ENCODE data around the gene ZSCAN12. TPM values are rescaled to one million over a fixed set of nuclear protein-coding genes. Genes with fewer than 3 reads are reported as not detected.

The ZSCAN12 gene
- total RNA-seq, 1 experiment from 2014 or later: 0.81 TPM

DNA sequence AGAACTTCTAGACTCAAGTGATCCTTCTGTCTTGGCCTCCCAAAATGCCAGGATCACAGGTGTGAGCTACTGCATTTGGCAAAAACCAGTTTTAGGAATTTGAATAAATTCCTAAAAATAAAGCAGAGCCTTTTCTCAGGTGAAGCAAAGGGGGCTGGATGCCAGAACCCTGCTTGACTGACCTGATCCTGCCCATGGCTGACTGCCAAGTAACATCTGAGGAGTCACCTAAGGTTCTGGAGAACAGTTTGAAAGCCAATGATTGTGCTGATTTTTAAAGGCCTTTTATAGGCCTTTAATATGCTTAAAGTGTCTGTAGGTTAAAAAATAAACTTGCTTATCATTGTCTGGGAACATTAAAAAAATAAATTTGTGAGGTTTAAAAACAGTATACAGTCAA, 14.1 kb upstream of the ZSCAN12 start:
- H3K27ac ChIP-seq (ENCODE audit: low read depth, low read length): no peak overlapping the region
- no peak overlapping the region for H3K4me2 ChIP-seq (ENCODE audit: low read length)
- no peak overlapping the region for H2AFZ ChIP-seq (ENCODE audit: low read depth, low read length, poor library complexity, severe bottlenecking)
- intact Hi-C loops (cut with micrococcal nuclease): no loop called here
- no peaks in the 10 kb centered on the region for H3K4me1 ChIP-seq (ENCODE audit: control insufficient read depth in 1 of 2, insufficient read depth in 2 of 2, low read length in 2 of 2)
- H3K36me3 ChIP-seq (ENCODE audit: control insufficient read depth in 1 of 2, insufficient read depth in 2 of 2, low read length in 2 of 2): no peaks in the 10 kb centered on the region
- H3K9me2 ChIP-seq (ENCODE audit: insufficient read depth): no peaks in the 10 kb centered on the region; the same call in 1 of the 2 replicates
- ChIA-PET RAD21 (ENCODE audit: low non-redundant PET in 1 of 2, low total read pairs in 2 of 2, uncharacterized antibody in 2 of 2, unreplicated experiment in 2 of 2) (no interaction called here), POLR2A (no interaction called here), CTCF (no interaction called here)
- H3K27me3 ChIP-seq (ENCODE audit: insufficient read depth, low read length): no peaks in the 10 kb centered on the region
- ATAC-seq: no peak
- H3K9me3 ChIP-seq (ENCODE audit: control insufficient read depth in 1 of 2, insufficient read depth in 1 of 2, low read depth in 1 of 2, low read length in 2 of 2): no peaks in the 10 kb centered on the region
- no TSS peak for BruUV-seq (replicated peaks)
- no peaks in the 10 kb centered on the region for H4K20me1 ChIP-seq (ENCODE audit: insufficient read depth)
- no peak for DNase-seq (ENCODE audit: low read depth, low spot score)
- TF ChIP-seq SIN3A (IDR thresholded peaks at IDR 0.05; ENCODE audit: low read depth) (no peak), EGR1 (IDR thresholded peaks at IDR 0.05; ENCODE audit: low read depth) (no peak), EZH2 (IDR thresholded peaks at IDR 0.05) (no peak), EZH2phosphoT487 (IDR thresholded peaks at IDR 0.05; ENCODE audit: borderline replicate concordance) (no peak), POLR2AphosphoS5 (IDR thresholded peaks at IDR 0.05; ENCODE audit: low read depth, low read length) (no peak), SP1 (IDR thresholded peaks at IDR 0.05; ENCODE audit: low read depth) (no peak), CBX3 (IDR thresholded peaks at IDR 0.05; ENCODE audit: low read depth) (no peak), ZFX (IDR thresholded peaks at IDR 0.05) (no peak), TCF7L2 (IDR thresholded peaks at IDR 0.05; ENCODE audit: borderline replicate concordance, extremely low read depth, insufficient read depth, insufficient read length) (no peak), JUND (IDR thresholded peaks at IDR 0.05) (no peak), SRF (IDR thresholded peaks at IDR 0.05; ENCODE audit: low read depth) (no peak), YY1 (IDR thresholded peaks at IDR 0.05; ENCODE audit: extremely low read depth, insufficient replicate concordance, low read depth, low read length) (no peak), POLR2A (IDR thresholded peaks at IDR 0.05; ENCODE audit: borderline replicate concordance, extremely low read depth, insufficient read depth, insufficient read length) (no peak), ELF1 (IDR thresholded peaks at IDR 0.05; ENCODE audit: borderline replicate concordance, low read depth) (no peak), CEBPB (IDR thresholded peaks at IDR 0.05; ENCODE audit: low read depth) (no peak)
- no peak overlapping the region for H3K4me3 ChIP-seq (replicated peaks in 1 of 2; ENCODE audit: low read depth in 1 of 2, low read length in 2 of 2)
- H3K9ac ChIP-seq (ENCODE audit: low read length): no peak overlapping the region
- no peaks in the 10 kb centered on the region for H3K79me2 ChIP-seq (ENCODE audit: insufficient read depth, low read length)

DNA sequence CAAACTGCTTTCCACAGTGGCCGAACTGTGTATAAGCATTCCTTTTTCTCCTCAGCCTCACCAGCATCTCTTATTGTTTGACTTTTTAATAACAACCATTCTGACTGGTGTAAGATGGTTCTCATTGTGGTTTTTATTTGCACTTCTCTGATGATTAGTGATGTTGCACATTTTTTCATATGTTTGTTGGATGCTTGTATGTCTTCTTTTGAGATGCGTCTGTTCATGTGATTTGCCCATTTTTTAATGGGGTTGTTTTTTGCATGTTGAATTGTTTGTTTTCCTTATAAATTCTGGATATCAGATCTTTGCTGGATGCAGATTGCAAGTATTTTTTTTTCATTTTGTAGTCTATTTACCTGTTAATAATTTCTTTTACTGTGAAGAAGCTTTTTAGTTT, 11.2 kb upstream of the ZSCAN12 start:
- ChIA-PET POLR2A (no interaction called here), CTCF (no interaction called here), RAD21 (ENCODE audit: low non-redundant PET in 1 of 2, low total read pairs in 2 of 2, uncharacterized antibody in 2 of 2, unreplicated experiment in 2 of 2) (no interaction called here)
- DNase-seq (ENCODE audit: low read depth, low spot score): no peak
- Histone ChIP-seq H3K9ac (ENCODE audit: low read length) (no peak overlapping the region), H3K27ac (ENCODE audit: low read depth, low read length) (no peak overlapping the region), H2AFZ (ENCODE audit: low read depth, low read length, poor library complexity, severe bottlenecking) (no peak overlapping the region), H3K4me2 (ENCODE audit: low read length) (no peak overlapping the region), H3K9me2 (ENCODE audit: insufficient read depth) (no peaks in the 10 kb centered on the region; the same call in 1 of the 2 replicates), H3K4me3 (replicated peaks in 1 of 2; ENCODE audit: low read depth in 1 of 2, low read length in 2 of 2) (no peak overlapping the region), H3K9me3 (ENCODE audit: control insufficient read depth in 1 of 2, insufficient read depth in 1 of 2, low read depth in 1 of 2, low read length in 2 of 2) (no peaks in the 10 kb centered on the region), H4K20me1 (ENCODE audit: insufficient read depth) (no peaks in the 10 kb centered on the region), H3K27me3 (ENCODE audit: insufficient read depth, low read length) (no peaks in the 10 kb centered on the region), H3K79me2 (ENCODE audit: insufficient read depth, low read length) (no peaks in the 10 kb centered on the region), H3K4me1 (ENCODE audit: control insufficient read depth in 1 of 2, insufficient read depth in 2 of 2, low read length in 2 of 2) (no peaks in the 10 kb centered on the region), H3K36me3 (ENCODE audit: control insufficient read depth in 1 of 2, insufficient read depth in 2 of 2, low read length in 2 of 2) (no peaks in the 10 kb centered on the region)
- no peak for ATAC-seq
- no TSS peak for BruUV-seq (replicated peaks)
- intact Hi-C loops (cut with micrococcal nuclease): no loop called here
- no peak for TF ChIP-seq SP1 (IDR thresholded peaks at IDR 0.05; ENCODE audit: low read depth)
- TF ChIP-seq, protein P1, sequence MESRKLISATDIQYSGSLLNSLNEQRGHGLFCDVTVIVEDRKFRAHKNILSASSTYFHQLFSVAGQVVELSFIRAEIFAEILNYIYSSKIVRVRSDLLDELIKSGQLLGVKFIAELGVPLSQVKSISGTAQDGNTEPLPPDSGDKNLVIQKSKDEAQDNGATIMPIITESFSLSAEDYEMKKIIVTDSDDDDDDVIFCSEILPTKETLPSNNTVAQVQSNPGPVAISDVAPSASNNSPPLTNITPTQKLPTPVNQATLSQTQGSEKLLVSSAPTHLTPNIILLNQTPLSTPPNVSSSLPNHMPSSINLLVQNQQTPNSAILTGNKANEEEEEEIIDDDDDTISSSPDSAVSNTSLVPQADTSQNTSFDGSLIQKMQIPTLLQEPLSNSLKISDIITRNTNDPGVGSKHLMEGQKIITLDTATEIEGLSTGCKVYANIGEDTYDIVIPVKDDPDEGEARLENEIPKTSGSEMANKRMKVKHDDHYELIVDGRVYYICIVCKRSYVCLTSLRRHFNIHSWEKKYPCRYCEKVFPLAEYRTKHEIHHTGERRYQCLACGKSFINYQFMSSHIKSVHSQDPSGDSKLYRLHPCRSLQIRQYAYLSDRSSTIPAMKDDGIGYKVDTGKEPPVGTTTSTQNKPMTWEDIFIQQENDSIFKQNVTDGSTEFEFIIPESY (IDR thresholded peaks at IDR 0.05; ENCODE audit: extremely low read depth, insufficient replicate concordance, low read length): no peak
- no peak for TF ChIP-seq RAD21 (IDR thresholded peaks at IDR 0.05; ENCODE audit: low read depth)
- no peak for TF ChIP-seq CBX3 (IDR thresholded peaks at IDR 0.05; ENCODE audit: low read depth)
- TF ChIP-seq, protein P2, sequence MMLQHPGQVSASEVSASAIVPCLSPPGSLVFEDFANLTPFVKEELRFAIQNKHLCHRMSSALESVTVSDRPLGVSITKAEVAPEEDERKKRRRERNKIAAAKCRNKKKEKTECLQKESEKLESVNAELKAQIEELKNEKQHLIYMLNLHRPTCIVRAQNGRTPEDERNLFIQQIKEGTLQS (IDR thresholded peaks at IDR 0.05): no peak
- TF ChIP-seq, protein P3, sequence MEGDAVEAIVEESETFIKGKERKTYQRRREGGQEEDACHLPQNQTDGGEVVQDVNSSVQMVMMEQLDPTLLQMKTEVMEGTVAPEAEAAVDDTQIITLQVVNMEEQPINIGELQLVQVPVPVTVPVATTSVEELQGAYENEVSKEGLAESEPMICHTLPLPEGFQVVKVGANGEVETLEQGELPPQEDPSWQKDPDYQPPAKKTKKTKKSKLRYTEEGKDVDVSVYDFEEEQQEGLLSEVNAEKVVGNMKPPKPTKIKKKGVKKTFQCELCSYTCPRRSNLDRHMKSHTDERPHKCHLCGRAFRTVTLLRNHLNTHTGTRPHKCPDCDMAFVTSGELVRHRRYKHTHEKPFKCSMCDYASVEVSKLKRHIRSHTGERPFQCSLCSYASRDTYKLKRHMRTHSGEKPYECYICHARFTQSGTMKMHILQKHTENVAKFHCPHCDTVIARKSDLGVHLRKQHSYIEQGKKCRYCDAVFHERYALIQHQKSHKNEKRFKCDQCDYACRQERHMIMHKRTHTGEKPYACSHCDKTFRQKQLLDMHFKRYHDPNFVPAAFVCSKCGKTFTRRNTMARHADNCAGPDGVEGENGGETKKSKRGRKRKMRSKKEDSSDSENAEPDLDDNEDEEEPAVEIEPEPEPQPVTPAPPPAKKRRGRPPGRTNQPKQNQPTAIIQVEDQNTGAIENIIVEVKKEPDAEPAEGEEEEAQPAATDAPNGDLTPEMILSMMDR (IDR thresholded peaks at IDR 0.05 in 2 of 3, conservative IDR thresholded peaks at IDR 0.05 in 1 of 3; ENCODE audit: borderline replicate concordance in 1 of 3, insufficient read depth in 1 of 3, low read depth in 2 of 3, low read length in 2 of 3): no peak
- no peak for TF ChIP-seq YY1 (IDR thresholded peaks at IDR 0.05; ENCODE audit: extremely low read depth, insufficient replicate concordance, low read depth, low read length)
- TF ChIP-seq SIN3A (IDR thresholded peaks at IDR 0.05; ENCODE audit: low read depth): no peak
- TF ChIP-seq EGR1 (IDR thresholded peaks at IDR 0.05; ENCODE audit: low read depth): no peak
- TF ChIP-seq FOSL1 (IDR thresholded peaks at IDR 0.05; ENCODE audit: low read depth): no peak
